Endothelial cell of hepatic sinusoid (primary cell): Measurements from ENCODE around the gene NFIA.
"Not testable (repeated sequence)": the region's sequence is repeated elsewhere in the genome, so short reads cannot be mapped to it uniquely, and the experiment has no call there.

Experiments used
- in situ Hi-C: cut with HindIII; loops from 2 replicates; pipeline ENCODE4 v1.10.0; 2017; ENCODE audit warnings: low sequenced_read_pairs

Gene NFIA

GRCh38 chr1:61058483-61059245 is 23.7 kb upstream of the NFIA start:
- in situ Hi-C loops: no loop called here

GRCh38 chr1:61061601-61062000 is 20.8 kb upstream of the NFIA start:
- in situ Hi-C loops: not testable (repeated sequence)

- in situ Hi-C loops: no loop called here
Observed at GRCh38 chr1:61064673-61065072, 17.7 kb upstream of the NFIA start.

GRCh38 chr1:61067446-61068019 is 14.8 kb upstream of the NFIA start:
- in situ Hi-C loops: no loop called here

- in situ Hi-C loops: no loop called here
Observed at GRCh38 chr1:61070054-61070453, 12.3 kb upstream of the NFIA start.

GRCh38 chr1:61071205-61072130 is 10.9 kb upstream of the NFIA start:
- in situ Hi-C loops: no loop called here

GRCh38 chr1:61073871-61074270 is 8.5 kb upstream of the NFIA start:
- in situ Hi-C loops: no loop called here

GRCh38 chr1:61075833-61076232 is 6.5 kb upstream of the NFIA start:
- in situ Hi-C loops: not testable (repeated sequence)

- in situ Hi-C loops: no loop called here
Observed at GRCh38 chr1:61076728-61077675, 5.4 kb upstream of the NFIA start.

GRCh38 chr1:61077676-61078541 is 4.5 kb upstream of the NFIA start:
- in situ Hi-C loops: no loop called here

GRCh38 chr1:61078618-61079295 is 3.6 kb upstream of the NFIA start:
- in situ Hi-C loops: no loop called here

- in situ Hi-C loops: no loop called here
Observed at GRCh38 chr1:61079296-61079897, 3.0 kb upstream of the NFIA start.

- in situ Hi-C loops: no loop called here
Observed at GRCh38 chr1:61079898-61080336, 2.4 kb upstream of the NFIA start.

GRCh38 chr1:61080413-61081143 is 1.8 kb upstream of the NFIA start:
- in situ Hi-C loops: no loop called here

GRCh38 chr1:61081144-61081685 is 1.1 kb upstream of the NFIA start:
- in situ Hi-C loops: no loop called here

- in situ Hi-C loops: no loop called here
Observed at GRCh38 chr1:61081686-61082310, 563 bp upstream of the NFIA start.
